Measurements from ENCODE around the gene TMEM128. TPM values are rescaled to one million over a fixed set of nuclear protein-coding genes. Genes with fewer than 3 reads are reported as not detected.

The TMEM128 gene
- total and polyA plus RNA-seq, 2 of the 13 experiments (the other 11 are each of a cell fraction or from before 2014, with no cell fraction given): 19.4 to 27.9 TPM

DNA sequence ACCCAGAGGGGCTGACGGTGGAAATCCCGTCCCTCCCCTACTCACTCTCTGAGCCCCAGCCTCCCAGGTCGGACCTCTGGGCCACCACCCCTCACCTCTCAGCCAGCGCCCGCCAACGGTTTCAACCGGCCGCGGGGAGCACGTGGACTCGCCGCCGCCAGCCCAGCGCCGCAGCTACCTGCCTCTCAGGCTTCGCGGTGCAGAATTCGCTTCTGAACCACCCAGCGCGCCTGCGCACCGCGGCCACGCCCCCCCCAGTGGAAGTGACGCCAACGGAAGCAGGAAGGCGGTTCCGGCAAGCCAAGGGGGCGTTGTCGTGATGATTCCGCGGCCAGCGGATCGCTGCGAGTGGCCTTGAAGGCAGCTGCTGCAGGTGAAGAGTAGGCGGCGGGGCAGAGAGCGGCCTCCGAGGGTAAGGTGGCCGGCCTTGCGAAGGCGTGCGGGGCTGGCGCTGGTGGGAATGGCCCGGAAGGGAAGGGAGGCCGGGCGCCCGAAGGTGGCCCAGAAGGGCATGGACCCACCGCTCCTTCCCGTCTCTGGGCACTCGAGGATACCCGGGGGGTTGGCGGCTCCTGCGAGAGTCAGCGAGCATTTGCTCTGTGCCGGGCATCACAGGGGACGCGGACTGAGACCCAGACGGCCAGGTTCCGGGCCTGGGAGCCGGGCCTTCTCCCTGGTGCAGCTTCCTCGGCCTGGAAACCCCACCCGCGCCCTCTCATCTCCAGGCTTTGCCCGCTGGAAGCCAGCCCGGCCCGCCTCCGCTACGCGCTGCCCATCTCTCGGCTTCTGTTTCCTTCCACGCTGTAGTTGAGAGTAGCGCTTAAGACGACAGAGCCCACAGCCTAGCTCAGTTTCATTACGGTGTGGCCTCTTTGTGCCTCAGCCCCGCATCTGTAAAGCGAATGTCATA lies 42.2 kb upstream of the TMEM128 start, which contains the start of the genes LYAR and ZBTB49 (continued):
- TF ChIP-seq ZNF280D (CRISPR knock-in tag; IDR thresholded peaks at IDR 0.05) (peak; percentile 64; the same call in 1 of the 2 replicates), CENPT (CRISPR knock-in tag; IDR thresholded peaks at IDR 0.05; ENCODE audit: low read depth) (peak; percentile 87; the same call in 1 of the 2 replicates), RBFOX2 (IDR thresholded peaks at IDR 0.05; ENCODE audit: low read depth, low read length) (peak; percentile 95), NAIF1 (CRISPR knock-in tag; IDR thresholded peaks at IDR 0.05; ENCODE audit: borderline replicate concordance) (no peak), TOPORS (CRISPR knock-in tag; IDR thresholded peaks at IDR 0.05) (peak; percentile 94), ZNF556 (CRISPR knock-in tag; IDR thresholded peaks at IDR 0.05; ENCODE audit: borderline replicate concordance) (peak; percentile 77; the same call in 1 of the 2 replicates), ZNF652 (CRISPR knock-in tag; IDR thresholded peaks at IDR 0.05; ENCODE audit: borderline replicate concordance, low read depth) (no peak), TAF15 (IDR thresholded peaks at IDR 0.05; ENCODE audit: low read depth, low read length, poor library complexity, severe bottlenecking) (peak; percentile 18), ZNF20 (CRISPR knock-in tag; IDR thresholded peaks at IDR 0.05) (no peak), FOXM1 (CRISPR knock-in tag; IDR thresholded peaks at IDR 0.05) (no peak), ZNF878 (CRISPR knock-in tag; IDR thresholded peaks at IDR 0.05) (peak; percentile 68; the same call in 1 of the 2 replicates), TAF1 (CRISPR knock-in tag; IDR thresholded peaks at IDR 0.05) (peak; percentile 92), FOSL1 (CRISPR knock-in tag; IDR thresholded peaks at IDR 0.05; ENCODE audit: borderline replicate concordance) (no peak), PRMT3 (CRISPR knock-in tag; IDR thresholded peaks at IDR 0.05; ENCODE audit: borderline replicate concordance, low read depth) (no peak), ZNF33A (CRISPR knock-in tag; IDR thresholded peaks at IDR 0.05; ENCODE audit: borderline replicate concordance) (no peak), KLF16 (CRISPR knock-in tag; IDR thresholded peaks at IDR 0.05) (peak; percentile 90 to 97; a peak in 3 of 4 replicates), ZNF792 (CRISPR knock-in tag; IDR thresholded peaks at IDR 0.05) (peak; percentile 72; the same call in 1 of the 2 replicates), ATF3 (CRISPR knock-in tag; IDR thresholded peaks at IDR 0.05) (0 out of 2 replicates have a peak, but pooled peaks have one; percentile 13), NCOA1 (CRISPR knock-in tag; IDR thresholded peaks at IDR 0.05) (0 out of 2 replicates have a peak, but pooled peaks have one; percentile 62)
- TF ChIP-seq, protein P1, sequence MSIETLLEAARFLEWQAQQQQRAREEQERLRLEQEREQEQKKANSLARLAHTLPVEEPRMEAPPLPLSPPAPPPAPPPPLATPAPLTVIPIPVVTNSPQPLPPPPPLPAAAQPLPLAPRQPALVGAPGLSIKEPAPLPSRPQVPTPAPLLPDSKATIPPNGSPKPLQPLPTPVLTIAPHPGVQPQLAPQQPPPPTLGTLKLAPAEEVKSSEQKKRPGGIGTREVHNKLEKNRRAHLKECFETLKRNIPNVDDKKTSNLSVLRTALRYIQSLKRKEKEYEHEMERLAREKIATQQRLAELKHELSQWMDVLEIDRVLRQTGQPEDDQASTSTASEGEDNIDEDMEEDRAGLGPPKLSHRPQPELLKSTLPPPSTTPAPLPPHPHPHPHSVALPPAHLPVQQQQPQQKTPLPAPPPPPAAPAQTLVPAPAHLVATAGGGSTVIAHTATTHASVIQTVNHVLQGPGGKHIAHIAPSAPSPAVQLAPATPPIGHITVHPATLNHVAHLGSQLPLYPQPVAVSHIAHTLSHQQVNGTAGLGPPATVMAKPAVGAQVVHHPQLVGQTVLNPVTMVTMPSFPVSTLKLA (IDR thresholded peaks at IDR 0.05): peak; percentile 85
- TF ChIP-seq, protein P2, sequence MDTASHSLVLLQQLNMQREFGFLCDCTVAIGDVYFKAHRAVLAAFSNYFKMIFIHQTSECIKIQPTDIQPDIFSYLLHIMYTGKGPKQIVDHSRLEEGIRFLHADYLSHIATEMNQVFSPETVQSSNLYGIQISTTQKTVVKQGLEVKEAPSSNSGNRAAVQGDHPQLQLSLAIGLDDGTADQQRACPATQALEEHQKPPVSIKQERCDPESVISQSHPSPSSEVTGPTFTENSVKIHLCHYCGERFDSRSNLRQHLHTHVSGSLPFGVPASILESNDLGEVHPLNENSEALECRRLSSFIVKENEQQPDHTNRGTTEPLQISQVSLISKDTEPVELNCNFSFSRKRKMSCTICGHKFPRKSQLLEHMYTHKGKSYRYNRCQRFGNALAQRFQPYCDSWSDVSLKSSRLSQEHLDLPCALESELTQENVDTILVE (CRISPR knock-in tag; IDR thresholded peaks at IDR 0.05): no peak

All from HepG2 (cell line).